Ammon's horn (tissue), 1 donor: ENCODE data around the gene ANKRD33B.

Experiments
- DNase-seq: peaks from one replicate; pipeline ENCODE4 v3.0.0-alpha.2; 2016; ENCODE audit warnings: low spot score

Gene ANKRD33B

GRCh38 chr5:10579536-10580521, 16.0 kb downstream of the ANKRD33B start:
- DNase-seq, result no peak

- no peak for DNase-seq
Observed at GRCh38 chr5:10580531-10581423, 16.9 kb downstream of the ANKRD33B start.

GRCh38 chr5:10581424-10581748, 17.5 kb downstream of the ANKRD33B start:
- no peak for DNase-seq

GRCh38 chr5:10581867-10582511, 18.1 kb downstream of the ANKRD33B start:
- no peak for DNase-seq

- DNase-seq, result no peak
Observed at GRCh38 chr5:10582512-10582897, 18.6 kb downstream of the ANKRD33B start.

- no peak for DNase-seq
Observed at GRCh38 chr5:10583663-10584572, 20.0 kb downstream of the ANKRD33B start.

GRCh38 chr5:10584714-10585517, 21.0 kb downstream of the ANKRD33B start:
- no peak for DNase-seq

GRCh38 chr5:10585518-10585915, 21.6 kb downstream of the ANKRD33B start:
- no peak for DNase-seq

GRCh38 chr5:10586008-10586407, 22.1 kb downstream of the ANKRD33B start:
- no peak for DNase-seq

GRCh38 chr5:10586555-10586954, 22.7 kb downstream of the ANKRD33B start:
- DNase-seq, result no peak

GRCh38 chr5:10588109-10588775, 24.4 kb downstream of the ANKRD33B start:
- DNase-seq, result no peak

- no peak for DNase-seq
Observed at GRCh38 chr5:10588779-10589447, 25.0 kb downstream of the ANKRD33B start.

GRCh38 chr5:10590226-10590999, 26.5 kb downstream of the ANKRD33B start:
- DNase-seq, result no peak

GRCh38 chr5:10591159-10591558, 27.3 kb downstream of the ANKRD33B start:
- DNase-seq, result no peak

GRCh38 chr5:10591966-10592365, 28.1 kb downstream of the ANKRD33B start:
- no peak for DNase-seq

- no peak for DNase-seq
Observed at GRCh38 chr5:10592601-10593000, 28.7 kb downstream of the ANKRD33B start.

- no peak for DNase-seq
Observed at GRCh38 chr5:10593531-10594181, 29.8 kb downstream of the ANKRD33B start.
